Activated B cell treated with CpG ODN at 0.5 μM for 24 hours (primary cell): Measurements from ENCODE around the gene HNRNPU. TPM values are rescaled to one million over a fixed set of nuclear protein-coding genes. Genes with fewer than 3 reads are reported as not detected.

Source experiments
- ATAC-seq: fragments of 200-7000 bp; cut with Tn5 transposase; one replicate; pipeline ENCODE4 v1.10.0; 2021; ENCODE audit warnings: low read depth, mild to moderate bottlenecking, moderate library complexity
- CTCF ChIA-PET: fragments of 350-600 bp; sonication (Branson Sonifier 250); formaldehyde crosslinking; loops from one replicate; lab custom pipeline; 2021; ENCODE audit warnings: antibody characterized with exemption; lab: Charles Lee
- POLR2A ChIA-PET: fragments of 350-600 bp; sonication (Branson Sonifier 250); formaldehyde crosslinking; loops from one replicate; lab custom pipeline; 2021; ENCODE audit warnings: antibody characterized with exemption; lab: Charles Lee
- DNase-seq: peaks from one replicate; pipeline ENCODE4 v3.0.0; 2022
- H3K27ac Mint-ChIP-seq: one replicate; pipeline ENCODE4 v1.8.0; 2020; ENCODE audit warnings: mixed read lengths
- H3K27me3 Mint-ChIP-seq: one replicate; pipeline ENCODE4 v1.8.0; 2021; ENCODE audit warnings: mixed read lengths
- H3K36me3 Mint-ChIP-seq: one replicate; pipeline ENCODE4 v1.8.0; 2021; ENCODE audit warnings: low read depth, mixed read lengths
- H3K4me1 Mint-ChIP-seq: one replicate; pipeline ENCODE4 v1.8.0; 2021; ENCODE audit warnings: mixed read lengths
- H3K4me3 Mint-ChIP-seq: one replicate; pipeline ENCODE4 v1.8.0; 2020; ENCODE audit warnings: mild to moderate bottlenecking, mixed read lengths
- H3K9me3 Mint-ChIP-seq: one replicate; pipeline ENCODE4 v1.8.0; 2020; ENCODE audit warnings: mixed read lengths
- CTCF ChIP-seq: fragments of 200-600 bp; IDR thresholded peaks from one replicate; pipeline ENCODE4 v1.8.0; 2022; ENCODE audit warnings: antibody characterized with exemption, mild to moderate bottlenecking
- intact Hi-C: fragments of 100-400 bp; cut with micrococcal nuclease; formaldehyde crosslinking; loops from one replicate; pipeline ENCODE4 v1.15.1; 2024
- total RNA-seq: library from RNA; stranded (reverse); gene quantifications from 2 replicates; pipeline ENCODE4 v1.2.3, GENCODE V29; 2022

HNRNPU gene
- total RNA-seq, 1 donor from 2014 or later: 424 TPM

- H3K4me3 Mint-ChIP-seq: no peak overlapping the region
- H3K27ac Mint-ChIP-seq: no peak overlapping the region
- intact Hi-C loops: no loop called here
- DNase-seq (no peak), ATAC-seq (no peak)
- no peaks in the 10 kb centered on the region for H3K9me3 Mint-ChIP-seq
- peaks cover 93% of the 10 kb centered on the region for H3K36me3 Mint-ChIP-seq
- TF ChIP-seq CTCF: no peak
- no peaks in the 10 kb centered on the region for H3K27me3 Mint-ChIP-seq
- ChIA-PET POLR2A (interaction anchor here (1.0 to 2.2 kb wide), 2 partner anchors 9 to 12 kb away, joined by 5 to 11 read pairs; partner anchors contain the start of gene COX20), CTCF (no interaction called here)
- H3K4me1 Mint-ChIP-seq: peaks cover 12% of the 10 kb centered on the region
Observed at GRCh38 chr1:244844155-244845121, 19.9 kb downstream of the HNRNPU start.

- no peak overlapping the region for H3K4me3 Mint-ChIP-seq
- H3K9me3 Mint-ChIP-seq: no peaks in the 10 kb centered on the region
- TF ChIP-seq CTCF: no peak
- intact Hi-C loops: loop anchor here (1.0 kb wide), 1 partner anchor 8 kb away; the partner anchor contains the start of gene COX20
- peaks cover 93% of the 10 kb centered on the region for H3K36me3 Mint-ChIP-seq
- POLR2A ChIA-PET: interaction anchor here (0.7 to 2.2 kb wide), 4 partner anchors 8 to 25 kb away, joined by 3 to 11 read pairs (median 4); partner anchors contain the start of gene COX20
- CTCF ChIA-PET: no interaction called here
- no peak for DNase-seq
- no peaks in the 10 kb centered on the region for H3K27me3 Mint-ChIP-seq
- H3K27ac Mint-ChIP-seq: no peak overlapping the region
- ATAC-seq: no peak
- peaks cover 21% of the 10 kb centered on the region for H3K4me1 Mint-ChIP-seq
Observed at GRCh38 chr1:244843148-244843978, 21.0 kb downstream of the HNRNPU start.

GRCh38 chr1:244841273-244841927 lies 22.9 kb downstream of the HNRNPU start:
- Mint-ChIP-seq H3K27ac (no peak overlapping the region), H3K4me3 (no peak overlapping the region), H3K4me1 (peaks cover 40% of the 10 kb centered on the region), H3K9me3 (no peaks in the 10 kb centered on the region), H3K27me3 (no peaks in the 10 kb centered on the region), H3K36me3 (peaks cover 83% of the 10 kb centered on the region)
- no peak for TF ChIP-seq CTCF
- intact Hi-C loops: no loop called here
- no peak for DNase-seq
- no peak for ATAC-seq
- ChIA-PET CTCF (no interaction called here), POLR2A (interaction anchor here (1.3 to 1.7 kb wide), 2 partner anchors 15 to 22 kb away, joined by 3 to 11 read pairs; partner anchors contain the start of gene HNRNPU)

GRCh38 chr1:244840219-244840794 lies 24.0 kb downstream of the HNRNPU start:
- Mint-ChIP-seq H3K4me1 (peaks cover 44% of the 10 kb centered on the region), H3K27me3 (no peaks in the 10 kb centered on the region), H3K9me3 (no peaks in the 10 kb centered on the region), H3K4me3 (no peak overlapping the region), H3K27ac (peak overlapping the region; percentile 43), H3K36me3 (peaks cover 79% of the 10 kb centered on the region)
- DNase-seq (no peak), ATAC-seq (no peak)
- intact Hi-C loops: no loop called here
- ChIA-PET POLR2A (interaction anchor here (0.8 to 8.4 kb wide), 5 partner anchors 10 to 129 kb away, joined by 3 to 364 read pairs (median 7); partner anchors contain the start of gene HNRNPU), CTCF (interaction anchor here (1.0 kb wide), 1 partner anchor 202 kb away, joined by 4 read pairs; no protein-coding TSS in a partner anchor)
- no peak for TF ChIP-seq CTCF
